GM18907 (cell line): ENCODE data around the gene SOCS1.

ENCODE experiments used
- ATAC-seq: cut with Tn5 transposase; IDR thresholded peaks from one replicate; pipeline ENCODE4 v1.9.1; 2021; ENCODE audit warnings: mild to moderate bottlenecking, moderate library complexity; ENCODE audit not compliant: unreplicated experiment

The SOCS1 gene

GRCh38 chr16:11263737-11264136, 7.7 kb upstream of the SOCS1 start:
- ATAC-seq: no peak

DNA sequence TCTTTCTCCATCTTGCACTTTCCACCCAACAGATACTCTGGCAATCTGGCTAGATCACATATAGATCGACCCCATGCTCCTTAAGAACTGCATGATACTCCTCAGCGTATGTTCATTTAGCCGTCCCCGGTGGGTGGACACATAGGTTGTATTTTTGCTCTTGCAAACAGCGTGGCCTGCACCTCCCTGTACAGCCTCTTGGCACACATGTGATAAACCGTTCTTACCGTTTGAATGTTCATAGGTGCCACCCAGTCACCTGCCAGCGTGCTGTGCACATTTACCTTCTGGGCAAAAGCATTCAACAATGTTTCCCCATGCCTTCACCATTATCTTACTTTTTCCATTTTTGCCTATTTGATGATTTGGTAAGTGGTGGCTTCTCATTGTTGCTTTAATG, 6.9 kb upstream of the SOCS1 start:
- ATAC-seq: no peak

DNA sequence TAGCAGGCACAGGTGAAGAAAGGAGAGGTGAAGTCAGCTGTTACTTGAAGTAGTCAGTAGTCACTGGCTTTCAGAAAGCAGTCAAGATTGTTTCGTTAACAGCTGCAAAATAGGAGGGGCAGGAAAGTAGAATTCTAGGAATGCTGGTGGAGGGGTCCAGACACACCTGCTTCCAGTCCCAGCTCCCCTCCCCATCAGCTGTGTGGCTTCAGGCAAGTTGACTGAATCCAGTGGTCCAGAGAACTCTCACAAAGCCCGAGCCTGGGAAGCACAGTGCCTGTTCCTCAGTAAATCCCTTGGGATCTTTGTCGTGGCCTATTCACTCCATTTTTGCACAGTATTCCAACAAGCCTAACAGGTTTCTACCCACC, 4.6 kb upstream of the SOCS1 start:
- no peak for ATAC-seq

- no peak for ATAC-seq
These were observed 3.9 kb upstream of the SOCS1 start for GRCh38 chr16:11259655-11260595.

DNA sequence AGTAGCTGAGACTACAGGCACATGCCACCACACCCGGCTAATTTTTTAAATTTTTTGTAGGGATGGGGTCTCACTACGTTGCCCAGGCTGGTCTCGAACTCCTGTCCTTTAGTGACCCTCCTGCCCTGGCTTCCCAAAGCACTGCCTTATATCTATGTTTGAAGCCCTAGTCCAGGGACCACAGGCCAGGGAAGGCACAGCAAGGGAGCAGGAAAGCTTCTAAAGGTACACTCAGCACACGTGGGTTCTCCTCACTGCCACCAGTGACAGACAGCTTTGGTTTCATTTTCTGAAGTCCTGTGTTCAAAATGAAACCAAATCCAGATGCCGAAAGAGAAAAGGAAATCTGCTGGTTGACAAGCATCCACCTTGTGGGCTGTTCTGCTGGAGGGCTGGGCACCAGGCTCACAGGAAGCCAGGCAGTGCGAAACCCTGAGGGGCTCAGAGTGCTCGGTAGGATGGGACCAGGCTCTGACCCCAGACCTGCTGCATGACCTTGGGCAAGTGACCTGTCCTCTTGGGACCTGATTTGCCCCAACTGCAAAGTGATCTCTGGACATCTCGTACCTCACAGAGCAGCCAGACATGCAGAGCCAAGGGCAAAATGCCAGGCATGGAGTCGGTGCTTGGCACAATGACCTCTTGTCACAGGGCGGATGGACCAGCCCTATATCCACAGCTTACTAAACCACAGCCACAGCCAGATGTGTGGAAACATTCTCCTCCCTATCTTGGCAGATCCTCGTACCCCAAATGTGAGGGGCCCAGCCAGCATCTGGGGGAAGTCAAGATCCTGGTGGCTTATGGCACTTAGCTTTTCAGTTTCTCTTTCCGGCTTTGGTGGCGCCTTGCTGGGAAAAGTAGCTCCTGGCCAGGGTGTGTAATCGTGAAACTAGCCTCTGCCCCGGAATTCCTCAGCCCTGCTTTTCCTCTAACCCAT, 2.8 kb upstream of the SOCS1 start:
- no peak for ATAC-seq

DNA sequence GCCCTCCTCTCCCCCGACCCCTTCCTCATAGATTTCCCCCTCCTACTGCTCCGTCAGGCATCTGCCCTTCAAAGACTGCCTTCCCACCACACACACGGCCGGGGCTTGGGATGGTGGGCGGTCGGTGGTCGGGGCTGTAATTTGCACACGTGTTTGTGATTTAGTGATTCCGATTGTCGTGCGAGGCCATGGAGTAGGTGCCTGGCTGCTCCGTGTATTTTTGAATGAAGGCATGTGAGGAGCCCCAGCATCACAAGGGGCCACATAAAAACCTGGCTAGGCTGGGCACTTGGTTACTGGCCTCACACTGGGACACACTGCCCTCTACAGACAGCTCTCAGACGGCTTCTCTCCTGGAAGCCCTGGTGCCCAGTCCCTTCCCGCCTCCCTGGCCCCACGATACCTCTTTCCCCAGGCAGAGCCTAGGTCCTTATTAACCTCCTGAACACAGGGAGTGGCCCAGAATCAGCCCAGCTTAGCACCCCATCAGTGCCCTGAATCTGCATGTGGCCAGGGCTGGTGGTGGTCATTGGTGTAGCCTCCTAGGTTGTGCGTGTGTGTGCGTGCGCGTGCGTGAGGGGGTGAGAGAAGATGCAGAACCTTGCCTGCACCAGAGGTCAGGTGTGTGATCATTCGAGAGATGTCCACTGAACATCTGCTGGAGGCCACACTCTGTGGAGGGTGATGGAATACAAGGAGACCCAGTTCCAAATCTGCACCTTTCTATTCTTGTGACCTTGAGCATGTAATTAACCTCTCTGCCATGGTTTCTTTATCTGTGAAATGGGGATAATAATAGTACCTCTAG, 1.3 kb upstream of the SOCS1 start:
- no peak for ATAC-seq

DNA sequence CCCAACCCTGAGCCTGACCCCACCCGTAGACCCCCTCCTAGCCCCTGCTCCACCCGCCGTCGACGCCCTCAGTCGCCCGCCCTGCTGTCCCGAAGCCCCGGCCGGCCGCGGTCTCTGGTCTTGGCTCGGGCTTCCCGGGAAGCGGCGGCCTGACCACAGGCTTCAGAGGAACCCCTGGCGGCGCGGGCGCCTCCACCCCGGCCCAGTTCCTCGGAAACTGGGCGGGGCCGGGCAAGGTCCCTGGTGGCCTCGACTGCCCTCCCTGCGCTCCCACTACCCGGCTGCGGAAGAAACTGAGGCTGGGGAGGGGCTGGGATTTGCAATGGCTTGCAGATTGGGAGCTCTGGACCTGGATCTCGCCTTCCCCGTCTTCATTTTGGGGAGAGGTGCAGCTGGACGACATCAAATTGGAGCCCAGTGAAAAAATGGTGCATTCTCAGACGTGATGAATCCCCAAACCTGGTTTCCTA, 692 bp upstream of the SOCS1 start:
- no peak for ATAC-seq

DNA sequence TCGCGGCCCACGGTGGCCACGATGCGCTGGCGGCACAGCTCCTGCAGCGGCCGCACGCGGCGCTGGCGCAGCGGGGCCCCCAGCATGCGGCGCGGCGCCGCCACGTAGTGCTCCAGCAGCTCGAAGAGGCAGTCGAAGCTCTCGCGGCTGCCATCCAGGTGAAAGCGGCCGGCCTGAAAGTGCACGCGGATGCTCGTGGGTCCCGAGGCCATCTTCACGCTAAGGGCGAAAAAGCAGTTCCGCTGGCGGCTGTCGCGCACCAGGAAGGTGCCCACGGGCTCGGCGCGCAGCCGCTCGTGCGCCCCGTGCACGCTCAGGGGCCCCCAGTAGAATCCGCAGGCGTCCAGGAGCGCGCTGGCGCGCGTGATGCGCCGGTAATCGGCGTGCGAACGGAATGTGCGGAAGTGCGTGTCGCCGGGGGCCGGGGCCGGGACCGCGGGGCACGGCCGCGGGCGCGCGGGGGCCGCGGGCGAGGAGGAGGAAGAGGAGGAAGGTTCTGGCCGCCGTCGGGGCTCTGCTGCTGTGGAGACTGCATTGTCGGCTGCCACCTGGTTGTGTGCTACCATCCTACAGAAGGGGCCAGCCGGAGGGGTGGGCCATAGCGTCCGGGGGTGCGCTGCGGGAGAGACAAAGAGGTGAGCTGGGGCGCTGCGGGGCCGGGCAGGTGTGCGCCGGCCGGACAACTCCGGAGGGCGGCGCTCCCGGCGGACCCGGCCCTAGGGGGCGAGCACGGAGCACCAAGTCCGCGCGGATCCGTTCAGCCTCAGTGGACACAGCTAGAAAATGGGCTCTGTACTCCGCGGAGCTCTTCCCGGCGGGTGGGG, 879 bp downstream of the SOCS1 start:
- ATAC-seq: peak; percentile 3

DNA sequence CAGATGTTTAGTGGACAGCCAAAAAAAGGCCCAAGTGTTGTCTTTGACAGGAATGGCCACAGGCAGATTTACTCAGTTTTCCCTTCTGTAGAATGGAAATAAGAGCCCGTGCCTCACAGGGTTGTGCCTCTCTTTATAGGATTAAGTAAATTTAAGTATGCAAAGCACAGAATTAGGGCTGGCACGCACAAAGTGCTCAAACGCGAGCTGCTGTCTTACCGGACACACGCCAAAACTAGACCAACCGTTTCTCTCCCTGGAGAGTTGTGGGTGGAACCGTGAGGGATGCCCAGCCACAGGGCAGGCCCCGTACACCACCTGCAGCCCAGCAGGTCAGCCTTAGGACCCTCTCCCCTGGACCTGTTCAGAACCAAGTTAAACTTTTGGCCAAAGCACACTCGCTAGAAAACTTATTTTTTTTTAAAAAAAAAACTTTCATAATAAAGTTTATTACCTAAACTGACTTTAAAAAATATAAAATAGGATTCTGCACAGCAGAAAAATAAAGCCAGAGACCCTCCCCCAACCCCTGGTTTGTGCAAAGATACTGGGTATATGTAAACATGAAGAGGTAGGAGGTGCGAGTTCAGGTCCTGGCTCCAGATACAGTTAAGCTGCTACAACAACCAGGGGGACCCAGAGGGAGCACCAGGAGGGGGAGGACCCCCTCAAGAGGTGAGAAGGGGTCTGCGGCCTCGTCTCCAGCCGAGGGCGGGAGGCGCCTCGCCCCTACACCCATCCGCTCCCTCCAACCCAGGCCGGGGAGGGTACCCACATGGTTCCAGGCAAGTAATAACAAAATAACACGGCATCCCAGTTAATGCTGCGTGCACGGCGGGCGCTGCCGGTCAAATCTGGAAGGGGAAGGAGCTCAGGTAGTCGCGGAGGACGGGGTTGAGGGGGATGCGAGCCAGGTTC, 1.8 kb downstream of the SOCS1 start:
- no peak for ATAC-seq

DNA sequence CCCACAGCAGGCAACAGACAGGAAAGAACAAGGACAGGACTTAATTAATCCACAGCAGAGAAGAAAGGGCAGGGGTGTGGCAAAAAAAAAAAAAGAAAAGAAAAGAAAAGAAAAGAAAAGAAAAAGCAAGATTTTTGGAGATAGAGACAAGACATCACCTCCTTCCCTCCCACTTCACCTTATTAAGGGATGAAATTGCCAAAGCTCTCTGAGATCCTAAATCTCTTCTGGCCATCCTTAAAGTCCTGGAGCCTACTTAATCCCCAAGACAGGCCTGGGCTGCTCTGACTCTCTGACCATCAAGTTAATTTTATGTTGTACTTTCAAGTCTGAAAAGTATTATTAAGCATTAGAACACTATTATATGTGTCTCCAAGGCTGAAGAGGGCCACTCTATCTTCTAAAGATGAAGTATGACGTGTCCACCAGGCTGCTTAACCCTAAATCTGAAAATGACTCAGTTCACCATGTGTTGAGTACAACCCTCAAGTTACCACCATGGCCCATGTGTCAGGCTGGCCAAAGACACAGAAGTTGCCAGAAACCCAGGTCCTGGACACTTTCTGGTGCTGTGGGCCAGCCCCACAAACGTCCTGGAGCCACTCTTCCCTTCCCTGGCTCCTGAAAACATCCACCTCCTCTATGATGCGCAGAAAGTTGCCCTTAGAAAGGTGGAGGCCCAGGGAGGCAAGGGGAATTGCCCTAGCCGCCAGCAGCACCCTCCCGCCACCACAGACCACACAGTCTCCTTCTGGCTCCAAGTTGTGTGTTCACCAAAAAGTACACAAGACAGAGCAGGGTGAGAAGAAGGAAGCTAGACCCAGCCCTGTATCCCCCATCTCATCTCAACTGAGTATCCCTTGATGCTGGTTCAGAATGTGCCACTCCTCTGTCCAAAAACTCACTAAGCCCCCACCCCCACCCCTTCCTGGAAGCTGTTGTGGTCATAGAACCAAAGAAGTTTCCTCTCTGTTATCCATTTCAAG, 2.7 kb downstream of the SOCS1 start:
- ATAC-seq: no peak

DNA sequence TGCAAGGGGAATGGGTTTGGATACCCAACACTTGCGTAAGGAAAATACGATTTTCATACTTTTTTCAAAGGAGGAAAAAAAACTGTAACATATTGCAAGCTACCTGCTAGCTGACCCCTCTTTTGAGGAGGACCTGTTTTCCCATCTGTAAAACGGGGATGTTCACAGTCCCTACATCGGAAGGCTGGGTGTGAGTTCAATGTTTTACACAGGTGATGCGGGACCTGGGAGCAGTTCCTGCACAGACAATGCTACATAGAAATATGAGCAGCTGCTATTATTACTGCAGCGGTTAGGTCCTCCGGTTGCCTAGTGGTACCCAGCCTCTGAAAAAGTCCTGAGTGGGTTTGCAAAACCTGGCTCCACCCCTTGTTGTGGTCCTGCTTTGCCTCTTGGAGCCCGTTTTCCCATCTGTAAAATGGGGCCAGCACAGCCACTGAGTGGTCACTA, 3.5 kb downstream of the SOCS1 start:
- ATAC-seq: no peak

- no peak for ATAC-seq
These were observed 4.2 kb downstream of the SOCS1 start for GRCh38 chr16:11251525-11252481.

GRCh38 chr16:11250786-11251524, 5.0 kb downstream of the SOCS1 start:
- ATAC-seq: no peak

GRCh38 chr16:11250091-11250785, 5.8 kb downstream of the SOCS1 start:
- ATAC-seq: no peak
